Skeletal muscle cell (primary cell): ENCODE results near the gene BMP2.
A peak's percentile ranks its signal among the peaks of the same experiment; 100 is the strongest.

Source experiments
- DNase-seq: peaks from one replicate; pipeline ENCODE4 v3.0.0-alpha.2; 2010; ENCODE audit warnings: low read depth
- H3K4me3 ChIP-seq: 2 replicates; pipeline ENCODE4 v1.5.1; 2011; ENCODE audit warnings: low read depth, mild to moderate bottlenecking, control low read depth, low read length, moderate library complexity

BMP2 gene

GRCh38 chr20:6824401-6824800 lies 56.9 kb downstream of the BMP2 start:
- H3K4me3 ChIP-seq = no peak overlapping the region
- DNase-seq = no peak

- no peak overlapping the region for H3K4me3 ChIP-seq
- no peak for DNase-seq
These were observed 60.0 kb downstream of the BMP2 start for GRCh38 chr20:6827472-6827871.

GRCh38 chr20:6828794-6829423 lies 61.4 kb downstream of the BMP2 start:
- no peak overlapping the region for H3K4me3 ChIP-seq
- peak; percentile 4 for DNase-seq

GRCh38 chr20:6829510-6830116 lies 62.1 kb downstream of the BMP2 start:
- H3K4me3 ChIP-seq = no peak overlapping the region
- no peak for DNase-seq
